HG03520 (cell line): ENCODE results near the gene SLC10A1.
"Not testable (repeated sequence)": the region's sequence is repeated elsewhere in the genome, so short reads cannot be mapped to it uniquely, and the experiment has no call there.

Experiments used
- ATAC-seq: cut with Tn5 transposase; IDR thresholded peaks from one replicate; pipeline ENCODE4 v1.9.1; 2021; ENCODE audit warnings: mild to moderate bottlenecking, moderate library complexity; ENCODE audit not compliant: unreplicated experiment

The SLC10A1 gene

DNA sequence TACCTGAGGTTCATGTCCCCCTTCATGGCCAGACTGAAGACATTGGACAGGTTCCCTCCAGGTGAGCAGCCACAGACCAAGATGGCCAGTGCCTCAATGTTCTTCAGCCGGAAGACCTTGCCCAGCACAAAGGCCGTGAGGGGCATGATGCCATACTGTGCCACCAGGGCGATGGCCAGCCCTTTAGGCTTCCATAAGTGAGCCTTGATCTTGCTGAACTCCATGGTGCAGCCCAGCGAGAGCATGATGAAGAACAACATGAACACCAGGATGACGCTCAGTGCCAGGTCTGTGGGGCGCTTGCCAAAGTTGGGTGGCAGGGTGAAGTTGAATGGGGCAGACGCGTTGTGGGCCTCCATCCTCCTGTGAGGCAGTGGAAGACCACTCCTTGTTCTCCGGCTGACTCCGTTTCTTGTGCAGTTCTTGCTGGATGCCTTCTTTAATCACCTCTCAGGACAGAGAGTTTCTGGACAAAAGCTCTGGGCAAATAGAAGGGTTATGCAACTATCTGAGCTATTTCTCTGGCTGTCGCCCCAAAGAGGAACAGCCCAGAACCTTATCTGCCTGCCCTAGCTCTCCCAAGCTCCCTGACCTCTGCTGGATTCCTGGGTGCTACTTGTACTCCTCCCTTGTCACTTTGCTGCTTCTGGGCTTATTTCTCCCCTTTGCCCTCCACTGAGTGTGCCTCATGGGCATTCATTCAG is at the start of gene SLC10A1:
TSS of gene SLC10A1 (minus strand) at position 445 of the 704 bp plus-strand sequence. CDS start at position 359, 86 bp downstream.
- no peak for ATAC-seq

DNA sequence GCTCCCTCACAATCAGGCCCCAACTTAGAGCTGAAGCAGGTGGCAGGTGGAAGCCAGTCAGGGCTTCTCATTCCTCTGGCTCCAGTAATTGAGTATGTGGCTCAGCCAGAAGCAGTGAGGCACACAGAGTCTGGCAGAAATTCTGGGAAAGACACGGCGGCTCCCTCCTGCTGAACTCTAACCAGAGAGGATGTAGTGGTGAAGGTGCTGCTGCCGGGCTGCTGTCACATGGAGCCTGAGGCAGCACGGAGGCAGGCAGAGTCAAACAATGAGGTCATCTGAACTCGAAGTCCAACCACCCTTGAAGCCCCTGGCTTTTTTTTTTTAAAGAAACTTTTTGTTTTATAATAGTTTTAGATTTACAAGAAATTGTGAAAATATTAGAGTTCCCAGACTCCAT is 48.7 kb upstream of the SLC10A1 start:
- ATAC-seq, result no peak

- no peak for ATAC-seq
These were observed 48.1 kb upstream of the SLC10A1 start for GRCh38 chr14:69845050-69845581.

DNA sequence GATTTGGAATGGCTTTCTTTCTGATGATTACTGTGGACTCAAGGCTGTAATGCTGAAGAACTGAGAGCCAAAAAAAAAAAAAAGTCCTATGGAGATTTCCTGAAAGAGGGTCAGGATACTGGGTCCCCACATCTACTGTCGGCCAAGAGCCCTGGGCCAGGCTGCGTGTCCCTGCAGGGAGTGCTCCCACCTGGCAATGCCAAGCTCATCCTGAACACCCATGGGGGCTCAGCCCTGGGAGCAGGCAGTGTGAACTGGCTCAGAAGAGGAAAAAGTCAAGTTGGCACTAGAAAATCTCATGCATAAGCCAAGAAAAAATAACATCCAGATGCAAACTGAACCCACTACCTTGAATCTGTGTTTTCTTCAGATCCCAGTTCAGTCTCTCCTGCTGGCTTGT is 47.1 kb upstream of the SLC10A1 start:
- ATAC-seq, result no peak

DNA sequence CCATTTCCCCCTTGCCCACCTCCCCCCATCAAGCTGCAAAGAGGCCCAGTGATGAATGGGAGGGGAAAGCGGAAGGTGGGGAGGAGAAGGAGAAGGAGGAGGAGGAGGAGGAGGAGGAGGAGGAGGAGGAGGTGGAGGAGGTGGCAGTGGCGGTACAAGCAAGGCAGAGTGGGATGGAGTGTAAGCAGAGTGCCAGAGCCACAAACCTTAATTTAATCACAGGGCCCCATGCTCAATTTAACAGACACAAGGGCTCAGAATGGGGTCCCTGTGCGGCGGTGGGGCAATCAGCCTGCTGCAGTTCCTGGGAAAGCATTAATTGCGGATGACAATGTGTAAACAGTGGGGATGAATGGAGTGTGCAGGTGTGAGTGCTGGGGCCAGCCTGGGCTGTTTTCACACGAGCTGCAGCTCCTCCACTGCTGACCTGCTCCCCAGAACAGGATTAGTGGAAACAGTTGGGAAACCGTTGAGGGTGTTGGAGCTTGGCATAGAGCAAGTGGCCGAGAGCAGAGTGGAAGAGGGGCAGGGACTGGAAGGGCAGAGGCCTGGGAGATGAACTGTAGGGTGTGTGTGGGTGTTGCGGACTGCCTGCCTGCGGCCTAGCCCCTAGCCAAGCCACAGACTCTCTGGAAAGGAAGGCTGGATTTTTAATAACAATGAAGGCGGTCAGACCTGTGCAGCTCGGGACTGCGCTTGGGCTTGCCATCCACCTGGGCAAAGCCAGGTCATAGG is 45.8 kb upstream of the SLC10A1 start:
- ATAC-seq, result no peak

DNA sequence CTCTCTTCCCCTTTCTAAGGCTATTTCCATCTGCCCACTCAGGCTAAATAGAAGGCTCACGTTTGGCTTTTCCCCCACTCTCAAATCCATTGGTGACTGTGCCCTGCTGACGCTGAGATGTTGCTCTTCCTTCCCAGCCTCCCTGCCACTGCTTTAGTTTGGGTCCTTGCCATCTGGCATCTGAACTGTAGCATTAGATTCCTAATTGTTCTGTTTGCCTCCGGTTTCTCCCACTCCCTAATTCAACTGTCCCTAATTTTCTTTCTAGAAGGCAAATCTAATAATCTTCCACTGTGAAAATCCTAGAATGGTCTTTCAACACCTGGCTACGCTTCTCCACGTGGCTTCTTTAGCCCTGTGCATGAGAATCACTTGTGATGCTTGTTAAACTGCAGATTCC is 44.6 kb upstream of the SLC10A1 start:
- no peak for ATAC-seq

- ATAC-seq, result no peak
These were observed 42.6 kb upstream of the SLC10A1 start for GRCh38 chr14:69839661-69840060.

GRCh38 chr14:69838881-69839416 is 41.9 kb upstream of the SLC10A1 start:
- no peak for ATAC-seq

DNA sequence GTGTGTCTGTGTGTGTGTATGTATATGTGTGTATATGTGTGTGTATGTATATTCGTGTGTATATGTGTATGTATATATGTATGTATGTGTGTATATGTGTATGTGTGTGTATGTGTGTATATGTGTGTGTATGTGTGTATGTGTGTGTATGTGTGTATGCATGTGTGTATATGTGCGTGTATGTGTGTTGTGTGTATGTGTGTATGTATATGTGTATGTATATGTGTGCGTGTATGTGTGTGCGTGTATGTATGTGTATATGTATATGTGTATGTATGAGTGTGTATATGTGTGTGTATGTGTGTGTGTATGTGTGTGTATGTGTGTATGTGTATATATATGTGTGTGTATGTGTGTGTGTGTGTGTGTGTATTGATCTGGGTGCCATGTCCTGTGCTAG is 31.8 kb upstream of the SLC10A1 start:
- ATAC-seq, result no peak

- no peak for ATAC-seq
These were observed 31.3 kb upstream of the SLC10A1 start for GRCh38 chr14:69828354-69828753.

DNA sequence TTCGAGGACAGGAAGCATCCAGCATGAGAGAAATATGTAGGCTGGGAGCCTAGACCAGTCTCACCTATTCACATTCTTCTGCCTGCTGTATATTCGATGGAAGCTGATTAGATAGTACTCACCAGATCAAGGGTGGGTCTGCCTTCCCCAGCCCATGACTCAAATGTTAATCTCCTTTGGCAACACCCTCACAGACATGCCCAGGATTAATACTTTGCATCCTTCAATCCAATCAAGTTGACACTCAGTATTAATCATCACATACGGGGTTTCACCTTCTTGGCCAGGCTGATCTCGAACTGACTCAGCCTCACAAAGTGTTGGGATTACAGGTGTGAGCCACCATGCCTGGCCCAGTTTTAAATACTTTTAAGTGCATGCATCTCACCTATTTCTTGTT is 30.5 kb upstream of the SLC10A1 start:
- no peak for ATAC-seq

DNA sequence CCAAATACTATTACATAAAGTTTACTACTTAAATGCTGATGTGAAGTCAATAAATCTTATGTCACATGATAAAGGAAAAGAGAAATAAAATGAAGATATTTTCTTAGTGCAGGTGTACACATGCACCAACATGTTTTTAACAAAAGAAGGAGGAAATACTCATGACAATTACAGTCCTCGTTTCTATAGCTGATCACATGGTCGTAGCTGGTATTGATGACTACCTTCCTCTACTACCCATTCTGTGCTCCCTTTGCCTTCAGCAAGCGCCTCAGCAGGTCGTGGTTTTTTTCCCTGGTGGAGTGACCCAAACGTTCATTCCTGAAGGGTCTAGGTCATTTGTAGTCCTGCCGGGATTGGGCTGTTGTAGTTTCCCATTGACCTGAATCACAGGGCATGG is 25.4 kb upstream of the SLC10A1 start:
- ATAC-seq, result no peak

DNA sequence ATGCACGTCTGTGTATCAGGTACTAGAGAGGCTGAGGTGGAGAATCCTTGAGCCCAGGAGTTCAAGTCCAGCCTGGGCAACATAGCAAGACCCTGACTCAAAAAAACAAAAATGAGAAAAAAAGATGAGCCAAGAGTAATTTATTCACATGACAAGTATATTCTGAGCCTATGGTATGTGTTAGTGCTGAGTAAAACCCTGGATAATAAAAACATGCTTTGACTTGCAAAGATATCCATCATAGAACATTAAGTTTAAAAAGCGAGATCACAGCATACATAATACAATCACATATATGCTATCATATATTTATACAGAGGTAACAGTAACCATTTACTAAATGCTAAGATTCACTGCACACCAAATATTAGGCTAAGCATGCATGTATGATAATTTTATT is 23.9 kb upstream of the SLC10A1 start:
- ATAC-seq, result no peak

DNA sequence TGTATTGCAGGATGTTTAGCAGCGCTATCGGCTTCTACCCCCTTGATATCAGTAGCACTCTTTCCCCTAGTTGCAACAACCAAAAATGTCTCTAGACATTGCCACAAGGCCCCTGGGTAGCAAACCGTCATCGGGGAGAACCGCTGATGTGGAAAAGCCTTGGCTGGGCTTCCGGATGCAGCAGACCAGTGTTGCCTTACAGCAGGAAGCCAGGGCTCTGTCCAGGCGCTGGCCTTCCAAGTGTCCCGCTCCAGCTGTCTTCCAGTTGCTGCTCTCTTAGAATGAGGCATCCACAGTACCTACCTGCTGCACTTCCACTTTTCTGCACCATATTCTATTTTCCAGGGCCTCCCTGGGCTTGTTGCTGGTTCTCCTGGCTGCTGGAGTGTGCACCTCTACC is 22.6 kb upstream of the SLC10A1 start:
- ATAC-seq, result no peak

- ATAC-seq, result no peak
These were observed 21.7 kb upstream of the SLC10A1 start for GRCh38 chr14:69818758-69819191.

DNA sequence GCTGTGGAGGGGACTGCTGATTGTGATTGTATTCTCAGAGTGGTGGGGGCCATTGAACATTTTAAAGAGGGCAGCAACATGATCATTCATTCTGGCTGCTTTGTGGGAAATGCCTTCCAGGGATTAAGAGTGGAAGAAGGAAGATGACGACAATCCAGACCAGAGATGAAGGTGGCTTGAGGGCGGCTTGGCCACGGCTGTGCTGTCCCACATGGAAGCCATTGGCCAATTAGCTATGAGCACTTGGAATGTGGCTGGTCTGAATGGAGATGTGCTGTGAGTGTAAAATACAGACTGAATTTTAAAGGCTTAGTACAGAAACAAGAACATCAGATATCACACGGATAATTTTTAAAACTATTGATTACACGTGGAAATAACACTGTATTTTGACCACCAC is 19.2 kb upstream of the SLC10A1 start:
- no peak for ATAC-seq

DNA sequence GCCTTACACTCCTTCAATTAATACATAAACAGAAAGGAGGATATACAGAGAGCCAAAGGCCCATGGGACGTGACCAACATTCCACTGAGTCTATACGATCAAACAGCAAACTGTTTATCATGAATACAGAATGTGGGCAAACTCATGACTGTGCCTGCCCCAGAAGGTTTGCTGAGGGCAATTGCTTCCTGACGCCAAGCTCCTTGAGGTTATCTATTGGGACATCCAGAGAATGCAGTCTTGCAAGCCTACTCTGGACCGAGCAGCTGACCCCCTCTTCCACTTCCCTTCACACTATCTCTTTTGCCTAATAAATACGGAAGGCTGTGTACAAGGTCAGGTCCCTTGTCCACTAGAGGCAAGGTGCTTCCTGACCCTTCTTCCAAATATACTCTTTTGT is 18.5 kb upstream of the SLC10A1 start:
- no peak for ATAC-seq

- no peak for ATAC-seq
These were observed 17.4 kb upstream of the SLC10A1 start for GRCh38 chr14:69814397-69814796.

GRCh38 chr14:69813346-69813745 is 16.3 kb upstream of the SLC10A1 start:
- ATAC-seq, result not testable (repeated sequence)

- ATAC-seq, result no peak
These were observed 15.7 kb upstream of the SLC10A1 start for GRCh38 chr14:69812711-69813110.

- ATAC-seq, result no peak
These were observed 14.8 kb upstream of the SLC10A1 start for GRCh38 chr14:69811868-69812252.
